NB4 (cell line): ENCODE measurements around the gene PPFIA4.

Experiments used
- DNase-seq: peaks from one replicate; pipeline ENCODE4 v3.0.0; 2010; ENCODE audit warnings: low read depth
- H3K4me3 ChIP-seq: one replicate; pipeline ENCODE4 v1.5.1; 2011; ENCODE audit warnings: mild to moderate bottlenecking, low read depth, low read length, moderate library complexity
- MYC ChIP-seq: IDR thresholded peaks from 2 replicates; pipeline ENCODE4 v1.6.1; 2011; ENCODE audit warnings: low read depth, low read length
- POLR2A ChIP-seq: IDR thresholded peaks from 2 replicates; pipeline ENCODE4 v1.6.1; 2011; ENCODE audit warnings: mild to moderate bottlenecking; ENCODE audit not compliant: insufficient read length; ENCODE audit errors: extremely low read depth
- TF ChIP-seq, protein P1 (sequence below): IDR thresholded peaks from one replicate; pipeline ENCODE4 v1.5.1; 2012; ENCODE audit warnings: low read depth, low read length
- TF ChIP-seq, protein P2 (sequence below): IDR thresholded peaks from 2 replicates; pipeline ENCODE4 v1.6.1; 2011; ENCODE audit warnings: low read depth, low read length

Gene PPFIA4

DNA sequence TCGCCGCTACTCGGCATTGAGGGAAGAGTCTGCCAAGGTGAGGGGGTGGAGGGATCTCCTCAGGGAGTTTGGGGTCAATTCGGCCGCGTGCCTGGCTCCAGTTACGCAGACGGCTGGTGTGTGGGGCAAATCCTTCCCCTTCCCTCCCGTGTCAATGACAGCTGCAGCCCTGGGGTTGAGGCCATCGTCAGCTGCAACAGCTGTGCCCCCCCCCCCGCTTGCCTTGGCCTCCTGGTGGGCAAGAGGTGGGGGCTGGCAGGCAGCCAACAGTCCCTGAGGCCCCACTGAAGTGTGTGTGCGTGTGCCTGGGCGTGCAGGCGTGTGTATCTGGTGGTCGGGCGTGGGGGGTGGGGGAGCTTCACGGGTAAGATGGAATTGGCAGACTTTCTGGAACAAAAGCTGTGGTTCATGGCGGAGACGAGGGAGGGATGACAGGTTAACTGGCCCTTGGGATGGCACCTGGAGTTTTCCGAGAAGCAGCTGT is 25.6 kb downstream of the PPFIA4 start:
- TF ChIP-seq, protein P1, sequence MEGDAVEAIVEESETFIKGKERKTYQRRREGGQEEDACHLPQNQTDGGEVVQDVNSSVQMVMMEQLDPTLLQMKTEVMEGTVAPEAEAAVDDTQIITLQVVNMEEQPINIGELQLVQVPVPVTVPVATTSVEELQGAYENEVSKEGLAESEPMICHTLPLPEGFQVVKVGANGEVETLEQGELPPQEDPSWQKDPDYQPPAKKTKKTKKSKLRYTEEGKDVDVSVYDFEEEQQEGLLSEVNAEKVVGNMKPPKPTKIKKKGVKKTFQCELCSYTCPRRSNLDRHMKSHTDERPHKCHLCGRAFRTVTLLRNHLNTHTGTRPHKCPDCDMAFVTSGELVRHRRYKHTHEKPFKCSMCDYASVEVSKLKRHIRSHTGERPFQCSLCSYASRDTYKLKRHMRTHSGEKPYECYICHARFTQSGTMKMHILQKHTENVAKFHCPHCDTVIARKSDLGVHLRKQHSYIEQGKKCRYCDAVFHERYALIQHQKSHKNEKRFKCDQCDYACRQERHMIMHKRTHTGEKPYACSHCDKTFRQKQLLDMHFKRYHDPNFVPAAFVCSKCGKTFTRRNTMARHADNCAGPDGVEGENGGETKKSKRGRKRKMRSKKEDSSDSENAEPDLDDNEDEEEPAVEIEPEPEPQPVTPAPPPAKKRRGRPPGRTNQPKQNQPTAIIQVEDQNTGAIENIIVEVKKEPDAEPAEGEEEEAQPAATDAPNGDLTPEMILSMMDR = no peak
- TF ChIP-seq POLR2A = no peak
- DNase-seq = no peak
- no peak overlapping the region for H3K4me3 ChIP-seq

DNA sequence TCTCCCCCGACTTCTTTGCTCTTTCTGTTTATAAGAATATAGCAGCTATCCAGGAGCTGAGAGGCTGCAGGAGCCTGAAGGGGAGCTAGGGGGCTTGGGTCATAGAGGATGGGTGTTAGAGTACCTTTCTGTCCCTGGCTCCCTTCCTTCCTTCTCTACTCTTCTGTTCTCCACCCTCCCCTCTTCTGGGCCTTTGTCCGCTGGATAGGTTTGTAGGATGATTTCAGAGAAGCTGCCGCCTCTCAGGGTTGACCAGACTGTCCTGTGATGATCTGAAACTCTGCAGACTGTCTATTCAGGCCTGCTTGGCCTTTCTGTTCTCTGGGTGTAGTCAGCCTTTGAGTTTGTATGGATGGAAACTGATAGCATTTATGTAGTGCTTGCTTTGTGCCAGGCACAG is 26.3 kb downstream of the PPFIA4 start:
- H3K4me3 ChIP-seq = no peak overlapping the region
- DNase-seq = no peak
- TF ChIP-seq, protein P1 = no peak
- TF ChIP-seq MYC (no peak), POLR2A (no peak)
- TF ChIP-seq, protein P2, sequence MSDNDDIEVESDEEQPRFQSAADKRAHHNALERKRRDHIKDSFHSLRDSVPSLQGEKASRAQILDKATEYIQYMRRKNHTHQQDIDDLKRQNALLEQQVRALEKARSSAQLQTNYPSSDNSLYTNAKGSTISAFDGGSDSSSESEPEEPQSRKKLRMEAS = no peak

DNA sequence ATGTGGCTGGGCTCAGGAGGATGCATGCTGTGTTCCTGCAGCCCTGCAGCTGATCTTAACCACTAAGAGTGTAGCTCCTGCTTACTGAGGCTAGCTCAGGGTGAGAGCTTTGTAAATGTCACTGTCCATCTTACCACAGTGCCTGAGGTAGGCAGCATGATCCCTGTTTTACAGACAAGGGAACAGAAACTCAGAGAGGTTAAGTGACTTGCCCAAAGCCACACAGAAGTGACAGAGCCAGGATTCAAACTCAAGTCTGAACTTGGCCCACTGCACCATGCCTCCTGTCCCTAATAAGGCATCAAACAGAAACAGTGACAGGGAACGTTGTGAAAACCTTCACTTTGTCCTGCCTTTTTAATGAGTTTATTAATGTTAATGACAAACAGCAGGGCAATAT is 27.9 kb downstream of the PPFIA4 start:
- no peak for TF ChIP-seq MYC
- TF ChIP-seq, protein P2 = no peak
- TF ChIP-seq, protein P1 = no peak
- no peak for TF ChIP-seq POLR2A
- DNase-seq = no peak
- H3K4me3 ChIP-seq = no peak overlapping the region

DNA sequence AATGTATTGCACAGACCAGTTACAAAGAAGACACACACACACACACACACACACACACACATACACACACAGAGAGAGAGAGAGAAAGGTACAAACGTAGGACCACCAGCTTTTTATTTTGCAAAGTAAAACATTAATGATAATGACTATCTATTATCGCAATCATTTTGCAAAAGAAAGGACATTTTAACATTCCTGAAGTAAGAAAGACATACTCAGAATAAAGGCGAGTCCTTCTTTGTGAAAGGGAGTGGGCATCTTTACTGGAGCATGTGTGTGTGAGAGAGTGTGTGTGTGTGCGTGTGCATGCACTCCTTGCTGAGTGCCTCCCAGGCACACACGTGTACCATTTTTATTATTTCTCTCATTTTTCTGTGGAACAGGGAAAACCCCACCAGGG is 28.4 kb downstream of the PPFIA4 start:
- TF ChIP-seq MYC (no peak), POLR2A (no peak)
- TF ChIP-seq, protein P2 = no peak
- TF ChIP-seq, protein P1 = no peak
- H3K4me3 ChIP-seq = no peak overlapping the region
- DNase-seq = no peak

DNA sequence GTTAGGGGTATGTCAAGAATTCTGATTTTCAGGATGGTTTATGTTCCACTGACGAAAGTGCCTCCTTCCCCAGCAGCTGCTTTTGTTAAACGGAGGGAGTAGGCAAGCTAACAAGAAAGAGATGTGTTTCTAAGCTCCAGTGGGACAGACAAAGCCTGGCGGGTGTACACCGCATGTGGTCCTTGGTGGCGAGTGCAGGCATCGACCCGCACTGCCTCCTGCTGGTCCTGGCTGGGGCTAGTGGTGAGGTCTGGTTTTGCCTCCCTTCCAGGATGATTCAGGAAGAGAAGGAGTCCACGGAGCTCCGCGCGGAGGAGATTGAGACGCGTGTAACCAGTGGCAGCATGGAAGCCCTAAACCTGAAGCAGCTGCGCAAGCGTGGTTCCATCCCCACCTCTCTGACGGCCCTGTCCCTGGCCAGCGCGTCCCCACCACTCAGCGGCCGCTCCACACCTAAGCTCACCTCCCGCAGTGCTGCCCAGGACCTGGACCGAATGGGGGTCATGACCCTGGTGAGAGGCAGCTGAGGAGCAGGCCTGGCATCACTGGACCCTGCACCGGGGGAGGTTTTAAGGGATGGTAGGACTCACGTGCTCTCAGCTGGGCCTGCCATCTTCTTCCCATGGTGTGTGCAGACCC is 29.0 kb downstream of the PPFIA4 start:
- TF ChIP-seq, protein P1 = no peak
- TF ChIP-seq MYC (no peak), POLR2A (no peak)
- TF ChIP-seq, protein P2 = no peak
- no peak for DNase-seq
- no peak overlapping the region for H3K4me3 ChIP-seq
